Heart right ventricle (tissue), 16 donors: ENCODE data around the gene TEAD1. TPM values are rescaled to one million over a fixed set of nuclear protein-coding genes. Genes with fewer than 3 reads are reported as not detected.

ENCODE experiments used
- ATAC-seq, 8 donors: fragments of 200-7000 bp; cut with Tn5 transposase; one replicate each; pipeline ENCODE4 v1.9.1; 2020; ENCODE audit warnings: mild to moderate bottlenecking in 8 of 8, moderate library complexity in 8 of 8, moderate number of reproducible peaks in 1 of 8
- DNase-seq, 2 donors: peaks; one replicate each; pipeline ENCODE4 v3.0.0-alpha.2; 2020
- H3K27ac ChIP-seq, 10 donors: fragments of 200-600 bp; sonication (generic) in 2 of 10; one replicate each; pipeline versions ENCODE4 v1.5.0 to v1.8.0; 2020 to 2022; ENCODE audit warnings: mild to moderate bottlenecking in 3 of 10
- H3K27me3 ChIP-seq, 7 donors: fragments of 200-600 bp; one replicate each; pipeline ENCODE4 v1.8.0; 2021 to 2022; ENCODE audit warnings: mild to moderate bottlenecking in 2 of 7
- H3K36me3 ChIP-seq, 9 donors: fragments of 200-600 bp; sonication (generic) in 1 of 9; one replicate each; pipeline versions ENCODE4 v1.5.0 to v1.8.0; 2020 to 2022; ENCODE audit warnings: mild to moderate bottlenecking in 2 of 9
- H3K4me1 ChIP-seq, 9 donors: fragments of 200-600 bp; sonication (generic) in 1 of 9; one replicate each; pipeline versions ENCODE4 v1.5.0 to v1.8.0; 2020 to 2022; ENCODE audit warnings: mild to moderate bottlenecking in 4 of 9
- H3K4me3 ChIP-seq, 10 donors: fragments of 200-600 bp; sonication (generic) in 2 of 10; one replicate each; pipeline versions ENCODE4 v1.5.0 to v1.8.0; 2020 to 2022; ENCODE audit warnings: mild to moderate bottlenecking in 7 of 10, moderate library complexity in 2 of 10
- H3K9me3 ChIP-seq, 11 donors: fragments of 200-600 bp in 10 of 11; sonication (generic) in 2 of 11; one replicate each; pipeline versions ENCODE4 v1.5.0 to v1.8.0; 2013 to 2022; ENCODE audit warnings: mild to moderate bottlenecking in 2 of 11, control low read depth in 1 of 11, moderate library complexity in 1 of 11
- WGBS, 2 donors: extraction: QIAGEN DNeasy Blood & Tissue Kit; methylation state at CpG; one replicate each; pipeline ENCODE4 v1.1.7; 2013; ENCODE audit warnings: inconsistent platforms in 1 of 2; 5-methylcytosine and 5-hydroxymethylcytosine counted together
- intact Hi-C, 10 donors: fragments of 100-400 bp; cut with DNase I; formaldehyde crosslinking; loops; one replicate each; pipeline versions ENCODE4 v1.11.1 to v1.14.2; 2022
- polyA plus RNA-seq, 2 donors: library from polyadenylated mRNA; stranded (reverse); fragments of 200-250 nt; gene quantifications; one replicate each; pipeline ENCODE4 v1.2.3, GENCODE V29; 2013
- total RNA-seq, 10 donors: library from RNA; stranded (reverse); fragmentation: NEBNext Ultra II Directional in 3 of 10; extraction: Animal tissue kit (Norgen Biotek cat#: 25700) in 3 of 10; gene quantifications; one replicate each; pipeline versions ENCODE4 v1.2.1 to v1.2.4, GENCODE V29; 2021 to 2023
- TF ChIP-seq, protein P1 (sequence below), 9 donors: fragments of 200-600 bp; sonication (generic) in 2 of 9; IDR thresholded peaks; one replicate each; pipeline versions ENCODE4 v1.5.0 to v1.8.0; 2021 to 2022; ENCODE audit warnings: antibody characterized with exemption in 9 of 9, mild to moderate bottlenecking in 5 of 9, moderate library complexity in 1 of 9
- donor health status: Arrhythmogenic right ventricular cardiomyopathy.
- donor health status: ischemic (EF 13 %, LVEDD 7.1; RV severe dilation, severe dysfunction).
- donor health status: healthy with polysubstance abuse.
- donor health status: DM: no; HTN: yes; CAD: no.
- donor health status: DM: no; HTN: no; CAD: no.
- donor health status: ischemic (EF 25% LVEDD 6.9; RV normal size, moderate dysfunction).
- donor health status: ischemic (EF 25% LVEDD 5.7; RV mildly dilated, moderate dysfunction).
- donor health status: healthy.
- donor health status: DM: yes; HTN: yes; CAD: no.
- donor health status: Ischemic cardiomyopathy.
- donor health status: ischemic (EF 35%, LVEDD 5.7; RV mildly dilated, moderate dysfunction).
- donor health status: nonischemic (EF 11% LVEDD 7.7; RV severe dilation, severe dysfunction).
- donor health status: DM: yes; HTN: yes; CAD: no.
- donor health status: PGD.
- donor health status: ischemic (EF 29% LVEDD 5.4; RV normal size, mild dysfunction).
- donor health status: nonischemic (EF 23%, LVEDD 6.1; RV moderate dilation, normal function).

Gene TEAD1
- total and polyA plus RNA-seq, 12 donors = 12.7 to 138 (median 116) TPM

DNA sequence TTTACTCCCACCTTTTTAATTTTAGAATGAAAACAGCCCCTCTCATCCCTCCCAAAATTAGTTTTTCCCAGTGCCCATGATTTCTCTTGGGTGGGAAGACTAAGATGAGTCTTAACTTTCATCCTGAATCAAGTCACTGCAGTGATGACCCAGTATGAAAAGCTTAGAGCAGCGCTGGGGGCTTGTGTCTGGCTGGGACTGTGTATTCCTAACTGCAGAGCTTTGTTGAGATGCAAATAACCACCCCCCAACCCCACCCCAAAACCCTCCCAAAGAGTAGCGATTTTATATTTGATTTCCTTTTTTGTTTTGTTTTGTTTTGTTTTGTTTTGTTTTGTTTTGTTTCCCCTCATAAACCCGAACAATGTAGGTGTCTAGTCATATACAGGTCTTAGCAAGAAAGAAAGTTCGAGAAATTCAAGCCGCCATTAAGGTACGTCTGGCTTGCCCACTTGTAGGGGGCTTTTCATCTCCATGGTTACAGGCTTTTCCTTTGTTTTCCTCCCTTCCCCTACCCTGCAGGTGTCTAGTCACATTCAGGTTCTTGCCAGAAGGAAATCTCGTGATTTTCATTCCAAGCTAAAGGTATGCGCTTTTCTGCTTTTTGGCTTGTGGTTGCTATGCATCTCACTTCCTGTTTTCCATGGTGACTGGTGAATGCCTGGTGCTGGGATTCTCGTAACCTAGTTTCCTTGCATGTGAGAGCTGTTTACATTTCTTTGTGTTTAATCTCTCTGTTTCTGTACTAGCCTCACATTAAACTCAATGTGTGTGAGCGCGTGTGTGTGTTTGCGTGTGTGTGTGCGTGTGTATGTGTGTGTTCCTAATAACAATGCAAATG is 190.3 kb downstream of the TEAD1 start:
- Histone ChIP-seq H3K4me1 (peaks cover 3 to 63% (median 35%) of the 10 kb centered on the region in 9 donors), H3K27ac (no peak overlapping the region), H3K4me3 (peak overlapping the region in 3 of 10 donors; percentile 1 to 28 (median 26)), H3K27me3 (peaks cover 0 to 14% (median 0%) of the 10 kb centered on the region in 7 donors), H3K36me3 (no peaks in the 10 kb centered on the region), H3K9me3 (no peaks in the 10 kb centered on the region)
- DNase-seq (no peak), ATAC-seq (peak in 4 of 8 donors; percentile 13 to 59 (median 44))
- 54 to 65% methylated on average over 13 of the region's 13 CpGs for WGBS, 2 donors
- intact Hi-C loops = loop anchor here in 1 of 10 donors (5.0 kb wide), 1 partner anchor 277 kb away; no protein-coding TSS in a partner anchor
- TF ChIP-seq, protein P1, sequence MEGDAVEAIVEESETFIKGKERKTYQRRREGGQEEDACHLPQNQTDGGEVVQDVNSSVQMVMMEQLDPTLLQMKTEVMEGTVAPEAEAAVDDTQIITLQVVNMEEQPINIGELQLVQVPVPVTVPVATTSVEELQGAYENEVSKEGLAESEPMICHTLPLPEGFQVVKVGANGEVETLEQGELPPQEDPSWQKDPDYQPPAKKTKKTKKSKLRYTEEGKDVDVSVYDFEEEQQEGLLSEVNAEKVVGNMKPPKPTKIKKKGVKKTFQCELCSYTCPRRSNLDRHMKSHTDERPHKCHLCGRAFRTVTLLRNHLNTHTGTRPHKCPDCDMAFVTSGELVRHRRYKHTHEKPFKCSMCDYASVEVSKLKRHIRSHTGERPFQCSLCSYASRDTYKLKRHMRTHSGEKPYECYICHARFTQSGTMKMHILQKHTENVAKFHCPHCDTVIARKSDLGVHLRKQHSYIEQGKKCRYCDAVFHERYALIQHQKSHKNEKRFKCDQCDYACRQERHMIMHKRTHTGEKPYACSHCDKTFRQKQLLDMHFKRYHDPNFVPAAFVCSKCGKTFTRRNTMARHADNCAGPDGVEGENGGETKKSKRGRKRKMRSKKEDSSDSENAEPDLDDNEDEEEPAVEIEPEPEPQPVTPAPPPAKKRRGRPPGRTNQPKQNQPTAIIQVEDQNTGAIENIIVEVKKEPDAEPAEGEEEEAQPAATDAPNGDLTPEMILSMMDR (IDR thresholded peaks at IDR 0.05) = no peak

DNA sequence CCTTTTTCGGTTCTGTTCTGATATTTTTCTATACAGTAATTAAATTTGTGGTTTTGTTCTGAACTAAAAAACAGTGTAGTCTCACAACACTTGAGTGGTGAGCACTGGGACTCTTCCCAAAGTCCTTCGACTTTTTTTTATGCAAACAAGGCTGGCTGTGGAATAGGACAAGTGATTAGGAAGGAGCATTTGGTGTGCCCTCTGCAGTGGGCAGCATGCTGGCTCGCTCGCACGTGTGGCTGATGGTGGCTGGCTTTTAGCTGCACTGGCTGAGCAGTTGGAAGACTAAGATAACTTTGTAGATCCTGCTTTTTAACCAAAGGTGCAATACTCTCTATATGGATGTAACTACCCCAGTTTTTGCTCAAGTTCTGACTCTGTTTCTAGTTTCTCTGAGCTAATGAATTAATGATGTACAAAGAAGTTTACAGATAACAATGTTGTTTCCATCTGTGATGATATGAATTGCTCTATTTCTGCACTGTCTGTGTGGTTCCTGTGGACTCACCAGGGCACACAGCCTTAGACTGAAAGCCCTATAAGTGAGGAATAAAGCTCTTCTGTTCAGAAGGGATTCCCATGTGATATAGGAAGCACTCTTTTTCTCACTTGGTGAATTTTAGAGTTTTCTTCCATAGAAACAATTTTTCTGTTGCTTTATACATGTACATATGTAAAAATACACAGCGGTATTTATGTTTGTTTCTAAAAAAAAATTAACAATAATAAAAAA is 191.8 kb downstream of the TEAD1 start:
- intact Hi-C loops = loop anchor here in 1 of 10 donors (5.0 kb wide), 1 partner anchor 279 kb away; no protein-coding TSS in a partner anchor
- no peak overlapping the region for H3K27ac ChIP-seq
- peak in 2 of 8 donors; percentile 45 to 52 for ATAC-seq

DNA sequence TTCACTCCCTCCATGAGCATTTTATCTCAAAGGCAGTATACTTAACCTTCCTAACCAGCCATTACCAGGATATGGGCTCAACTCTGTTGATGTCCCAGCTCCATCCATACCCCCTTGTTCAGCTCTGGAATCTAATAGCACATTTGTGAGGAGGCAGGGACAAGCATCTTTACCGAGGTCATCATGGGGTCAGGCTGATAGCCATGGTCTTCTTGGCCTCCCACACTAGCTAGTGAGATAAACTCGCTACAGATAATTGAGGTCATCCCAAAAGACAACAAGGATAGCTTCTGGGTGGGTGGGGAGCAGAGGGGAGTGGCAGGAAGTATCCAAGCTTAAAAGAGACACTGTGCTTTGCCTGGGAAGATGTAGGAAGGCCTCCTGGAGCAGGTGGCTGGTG is 193.3 kb downstream of the TEAD1 start:
- ATAC-seq (no peak), DNase-seq (no peak)
- Histone ChIP-seq H3K36me3 (peaks cover 0 to 12% (median 0%) of the 10 kb centered on the region in 9 donors), H3K9me3 (no peaks in the 10 kb centered on the region), H3K27ac (no peak overlapping the region), H3K4me1 (peaks cover 3 to 43% (median 27%) of the 10 kb centered on the region in 9 donors), H3K4me3 (no peak overlapping the region), H3K27me3 (peaks cover 0 to 12% (median 0%) of the 10 kb centered on the region in 7 donors)
- intact Hi-C loops = loop anchor here in 1 of 10 donors (5.0 kb wide), 1 partner anchor 280 kb away; no protein-coding TSS in a partner anchor
- TF ChIP-seq, protein P1 (IDR thresholded peaks at IDR 0.05) = no peak
- WGBS, 2 donors = 51 to 52% methylated on average over 2 of the region's 2 CpGs

More for the DNA sequence above, 191.8 kb downstream of the TEAD1 start:
- TF ChIP-seq, protein P1 (IDR thresholded peaks at IDR 0.05) = no peak
- peaks cover 3 to 48% (median 30%) of the 10 kb centered on the region in 9 donors for H3K4me1 ChIP-seq
- no peak for DNase-seq
- H3K9me3 ChIP-seq = no peaks in the 10 kb centered on the region
- 68 to 69% methylated on average over 6 of the region's 6 CpGs for WGBS, 2 donors
- H3K27me3 ChIP-seq = peaks cover 0 to 14% (median 0%) of the 10 kb centered on the region in 7 donors
- H3K36me3 ChIP-seq = peaks cover 0 to 1% (median 0%) of the 10 kb centered on the region in 9 donors
- H3K4me3 ChIP-seq = no peak overlapping the region
